Lower lobe of right lung (tissue), 2 donors: ENCODE data around the gene SEPTIN10. TPM values are rescaled to one million over a fixed set of nuclear protein-coding genes. Genes with fewer than 3 reads are reported as not detected.
"Not testable (repeated sequence)": the region's sequence is repeated elsewhere in the genome, so short reads cannot be mapped to it uniquely, and the experiment has no call there.

Source experiments
- ATAC-seq, 2 donors: fragments of 200-7000 bp; cut with Tn5 transposase; one replicate each; pipeline ENCODE4 v1.9.1; 2020 to 2022; ENCODE audit warnings: mild to moderate bottlenecking in 2 of 2, moderate library complexity in 2 of 2
- DNase-seq: peaks from one replicate; pipeline ENCODE4 v3.0.0-alpha.2; 2020
- H3K27ac ChIP-seq: fragments of 200-600 bp; one replicate; pipeline ENCODE4 v1.8.0; 2022
- H3K27me3 ChIP-seq: fragments of 200-600 bp; one replicate; pipeline ENCODE4 v1.8.0; 2022; ENCODE audit warnings: low read depth
- H3K36me3 ChIP-seq: fragments of 200-600 bp; one replicate; pipeline ENCODE4 v1.8.0; 2022; ENCODE audit warnings: mild to moderate bottlenecking
- H3K4me1 ChIP-seq: fragments of 200-600 bp; one replicate; pipeline ENCODE4 v1.8.0; 2022
- H3K4me3 ChIP-seq: fragments of 200-600 bp; one replicate; pipeline ENCODE4 v1.8.0; 2022; ENCODE audit warnings: mild to moderate bottlenecking
- H3K9me3 ChIP-seq: fragments of 200-600 bp; one replicate; pipeline ENCODE4 v1.8.0; 2022
- CTCF ChIP-seq: fragments of 200-600 bp; IDR thresholded peaks from one replicate; pipeline ENCODE4 v1.8.0; 2022; ENCODE audit warnings: antibody characterized with exemption, mild to moderate bottlenecking
- intact Hi-C: fragments of 100-400 bp; cut with DNase I; formaldehyde crosslinking; loops from one replicate; pipeline ENCODE4 v1.11.0; 2022
- total RNA-seq: library from RNA; stranded (reverse); fragmentation: NEBNext Ultra II Directional; extraction: Animal tissue kit (Norgen Biotek cat#: 25700); gene quantifications from one replicate; pipeline ENCODE4 v1.2.1, GENCODE V29; 2021
- donor health status: DM: no; HTN: yes; CAD: no; lungs with severe emphysema.

SEPTIN10 gene
- total RNA-seq, 1 donor from 2014 or later, result 86.9 TPM

GRCh38 chr2:109591206-109591605 lies 22.6 kb downstream of the SEPTIN10 start:
- ATAC-seq (no peak), DNase-seq (no peak)
- no peak overlapping the region for H3K27ac ChIP-seq
- no peak for TF ChIP-seq CTCF
- intact Hi-C loops, result no loop called here
- peaks cover 5% of the 10 kb centered on the region for H3K4me1 ChIP-seq
- peaks cover 16% of the 10 kb centered on the region for H3K36me3 ChIP-seq
- no peaks in the 10 kb centered on the region for H3K9me3 ChIP-seq
- H3K4me3 ChIP-seq, result no peak overlapping the region
- H3K27me3 ChIP-seq, result no peaks in the 10 kb centered on the region

- Histone ChIP-seq H3K4me1 (peaks cover 5% of the 10 kb centered on the region), H3K36me3 (peaks cover 16% of the 10 kb centered on the region), H3K4me3 (no peak overlapping the region), H3K9me3 (no peaks in the 10 kb centered on the region), H3K27me3 (no peaks in the 10 kb centered on the region), H3K27ac (no peak overlapping the region)
- intact Hi-C loops, result no loop called here
- no peak for TF ChIP-seq CTCF
- ATAC-seq, result no peak
- DNase-seq, result no peak
These were observed 27.1 kb downstream of the SEPTIN10 start for GRCh38 chr2:109586687-109587086.

GRCh38 chr2:109582928-109583895 lies 30.6 kb downstream of the SEPTIN10 start:
- no peaks in the 10 kb centered on the region for H3K9me3 ChIP-seq
- peaks cover 20% of the 10 kb centered on the region for H3K36me3 ChIP-seq
- TF ChIP-seq CTCF, result no peak
- DNase-seq, result no peak
- H3K4me3 ChIP-seq, result no peak overlapping the region
- intact Hi-C loops, result no loop called here
- H3K4me1 ChIP-seq, result no peaks in the 10 kb centered on the region
- no peak for ATAC-seq
- H3K27ac ChIP-seq, result no peak overlapping the region
- no peaks in the 10 kb centered on the region for H3K27me3 ChIP-seq

GRCh38 chr2:109577630-109578029 lies 36.1 kb downstream of the SEPTIN10 start:
- peak in 1 of 2 donors; percentile 58 for ATAC-seq
- H3K27ac ChIP-seq, intact Hi-C loops, H3K27me3 ChIP-seq, DNase-seq, H3K9me3 ChIP-seq, H3K4me3 ChIP-seq, H3K4me1 ChIP-seq: not testable (repeated sequence)
- peaks cover 21% of the 10 kb centered on the region for H3K36me3 ChIP-seq

GRCh38 chr2:109575373-109575772 lies 38.4 kb downstream of the SEPTIN10 start:
- ATAC-seq, result no peak
- DNase-seq, result no peak
- Histone ChIP-seq H3K9me3 (no peaks in the 10 kb centered on the region), H3K27ac (no peak overlapping the region), H3K4me1 (no peaks in the 10 kb centered on the region), H3K36me3 (peaks cover 20% of the 10 kb centered on the region), H3K4me3 (no peak overlapping the region), H3K27me3 (no peaks in the 10 kb centered on the region)
- TF ChIP-seq CTCF, result no peak
- intact Hi-C loops, result no loop called here

GRCh38 chr2:109563980-109564550 lies 49.7 kb downstream of the SEPTIN10 start:
- no peak overlapping the region for H3K27ac ChIP-seq
- H3K27me3 ChIP-seq, result no peaks in the 10 kb centered on the region
- DNase-seq, result no peak
- H3K36me3 ChIP-seq, result peaks cover 35% of the 10 kb centered on the region
- TF ChIP-seq CTCF, result no peak
- intact Hi-C loops, result no loop called here
- no peak overlapping the region for H3K4me3 ChIP-seq
- ATAC-seq, result no peak
- no peaks in the 10 kb centered on the region for H3K4me1 ChIP-seq
- H3K9me3 ChIP-seq, result no peaks in the 10 kb centered on the region
